HEK293 (cell line): ENCODE results near the gene HOXB9.

Experiments
- CTCF ChIA-PET: fragments of 350-600 bp; formaldehyde crosslinking; extraction: SDS; loops from one replicate; lab custom pipeline; 2021; ENCODE audit warnings: antibody characterized with exemption; lab: Yijun Ruan, JAX
- POLR2A ChIA-PET: fragments of 300-600 bp; formaldehyde crosslinking; extraction: SDS; loops from one replicate; lab custom pipeline; 2020; ENCODE audit warnings: antibody characterized with exemption, inconsistent platforms; lab: Yijun Ruan, JAX
- H3K27ac ChIP-seq: fragments of 200-500 bp; sonication (Bioruptor generic); 2 replicates; pipeline ENCODE4 v1.5.1; 2014; ENCODE audit warnings: low read depth, low read length, control low read depth, inconsistent platforms; ENCODE audit errors: extremely low read depth
- H3K36me3 ChIP-seq, 2 experiments: fragments of 200-500 bp in 1 of 2; sonication (Bioruptor generic) in 1 of 2; 1 replicate in 1 of 2; 2 replicates in 1 of 2; pipeline ENCODE4 v1.5.1; 2014 to 2017; ENCODE audit warnings: inconsistent platforms in 2 of 2, low read length in 2 of 2; ENCODE audit not compliant: control insufficient read depth in 2 of 2, insufficient read depth in 1 of 2
- H3K4me1 ChIP-seq: fragments of 200-500 bp; sonication (Bioruptor generic); 2 replicates; pipeline ENCODE4 v1.5.1; 2014; ENCODE audit warnings: mild to moderate bottlenecking, low read length, inconsistent platforms; ENCODE audit not compliant: control insufficient read depth, insufficient read depth
- H3K4me3 ChIP-seq: 2 replicates; pipeline ENCODE4 v1.5.1; 2011; ENCODE audit warnings: low read depth, mild to moderate bottlenecking, control low read depth, low read length, moderate library complexity
- H3K9me3 ChIP-seq: fragments of 200-500 bp; sonication (Bioruptor generic); 2 replicates; pipeline ENCODE4 v1.5.1; 2014; ENCODE audit warnings: low read depth, low read length, inconsistent platforms; ENCODE audit not compliant: control insufficient read depth, insufficient read depth
- GLIS1 ChIP-seq: fragments of 450-650 bp; formaldehyde crosslinking; IDR thresholded peaks from 2 replicates; pipeline ENCODE4 v1.5.1; 2016; ENCODE audit warnings: missing biosample characterization, missing genetic modification characterization
- KLF16 ChIP-seq: fragments of 450-650 bp; formaldehyde crosslinking; IDR thresholded peaks from 2 replicates; pipeline ENCODE4 v1.5.1; 2017; ENCODE audit warnings: missing biosample characterization, missing genetic modification characterization
- OVOL3 ChIP-seq: fragments of 450-650 bp; formaldehyde crosslinking; IDR thresholded peaks from 2 replicates; pipeline ENCODE4 v1.5.1; 2016; ENCODE audit warnings: missing biosample characterization, missing genetic modification characterization
- PRDM1 ChIP-seq: fragments of 450-650 bp; formaldehyde crosslinking; IDR thresholded peaks from 2 replicates; pipeline ENCODE4; 2016; ENCODE audit warnings: missing biosample characterization, missing genetic modification characterization
- SP3 ChIP-seq: fragments of 450-650 bp; formaldehyde crosslinking; IDR thresholded peaks from 2 replicates; pipeline ENCODE4 v1.5.1; 2016; ENCODE audit warnings: missing biosample characterization, missing genetic modification characterization
- WT1 ChIP-seq: fragments of 450-650 bp; formaldehyde crosslinking; IDR thresholded peaks from 2 replicates; pipeline ENCODE4 v1.5.1; 2016; ENCODE audit warnings: missing biosample characterization, missing genetic modification characterization
- ZFHX2 ChIP-seq: fragments of 450-650 bp; formaldehyde crosslinking; conservative IDR thresholded peaks from 2 replicates; pipeline ENCODE4 v1.5.1; 2016; ENCODE audit warnings: missing biosample characterization, missing genetic modification characterization
- ZNF140 ChIP-seq: fragments of 450-650 bp; formaldehyde crosslinking; IDR thresholded peaks from 2 replicates; pipeline ENCODE4 v1.5.1; 2016; ENCODE audit warnings: missing biosample characterization, missing genetic modification characterization
- ZNF155 ChIP-seq: fragments of 450-650 bp; formaldehyde crosslinking; IDR thresholded peaks from 2 replicates; pipeline ENCODE4 v1.5.1; 2016; ENCODE audit warnings: missing biosample characterization, missing genetic modification characterization
- ZNF184 ChIP-seq: fragments of 450-650 bp; IDR thresholded peaks from 2 replicates; pipeline ENCODE4 v1.5.1; 2018; ENCODE audit warnings: missing biosample characterization, mild to moderate bottlenecking, missing genetic modification characterization
- ZNF19 ChIP-seq: fragments of 450-650 bp; formaldehyde crosslinking; IDR thresholded peaks from 2 replicates; pipeline ENCODE4; 2016; ENCODE audit warnings: missing biosample characterization, missing genetic modification characterization, low read depth
- ZNF2 ChIP-seq: fragments of 450-650 bp; formaldehyde crosslinking; IDR thresholded peaks from 2 replicates; pipeline ENCODE4 v1.5.1; 2016; ENCODE audit warnings: missing biosample characterization, missing genetic modification characterization
- ZNF211 ChIP-seq: fragments of 450-650 bp; formaldehyde crosslinking; IDR thresholded peaks from 2 replicates; pipeline ENCODE4 v1.5.1; 2016; ENCODE audit warnings: low read depth, missing biosample characterization, missing genetic modification characterization
- ZNF223 ChIP-seq: fragments of 450-650 bp; formaldehyde crosslinking; IDR thresholded peaks from 2 replicates; pipeline ENCODE4 v1.5.1; 2016; ENCODE audit warnings: missing biosample characterization, missing genetic modification characterization
- ZNF23 ChIP-seq: fragments of 450-650 bp; formaldehyde crosslinking; IDR thresholded peaks from 2 replicates; pipeline ENCODE4 v1.5.1; 2016; ENCODE audit warnings: missing biosample characterization, missing genetic modification characterization, borderline replicate concordance
- ZNF248 ChIP-seq: fragments of 450-650 bp; formaldehyde crosslinking; IDR thresholded peaks from 2 replicates; pipeline ENCODE4 v1.5.1; 2017; ENCODE audit warnings: missing biosample characterization, missing genetic modification characterization
- ZNF280C ChIP-seq: fragments of 450-650 bp; formaldehyde crosslinking; IDR thresholded peaks from 2 replicates; pipeline ENCODE4 v1.5.1; 2016; ENCODE audit warnings: missing biosample characterization, missing genetic modification characterization
- ZNF335 ChIP-seq: fragments of 450-650 bp; formaldehyde crosslinking; conservative IDR thresholded peaks from 2 replicates; pipeline ENCODE4 v1.5.1; 2016; ENCODE audit warnings: missing biosample characterization, missing genetic modification characterization
- ZNF362 ChIP-seq: fragments of 450-650 bp; formaldehyde crosslinking; IDR thresholded peaks from 2 replicates; pipeline ENCODE4 v1.5.1; 2016; ENCODE audit warnings: missing biosample characterization, missing genetic modification characterization
- ZNF394 ChIP-seq: fragments of 450-650 bp; formaldehyde crosslinking; IDR thresholded peaks from 2 replicates; pipeline ENCODE4 v1.5.1; 2016; ENCODE audit warnings: missing biosample characterization, missing genetic modification characterization, mild to moderate bottlenecking, moderate library complexity, borderline replicate concordance
- ZNF404 ChIP-seq: fragments of 450-650 bp; formaldehyde crosslinking; IDR thresholded peaks from 2 replicates; pipeline ENCODE4 v1.5.1; 2017; ENCODE audit warnings: missing biosample characterization, missing genetic modification characterization
- ZNF518A ChIP-seq: fragments of 450-650 bp; formaldehyde crosslinking; conservative IDR thresholded peaks from 2 replicates; pipeline ENCODE4 v1.5.1; 2016; ENCODE audit warnings: low read depth, missing biosample characterization, missing genetic modification characterization
- ZNF558 ChIP-seq: fragments of 450-650 bp; formaldehyde crosslinking; IDR thresholded peaks from 2 replicates; pipeline ENCODE4 v1.5.1; 2016; ENCODE audit warnings: missing biosample characterization, missing genetic modification characterization
- ZNF624 ChIP-seq: fragments of 450-650 bp; formaldehyde crosslinking; IDR thresholded peaks from 2 replicates; pipeline ENCODE4 v1.5.1; 2017; ENCODE audit warnings: missing biosample characterization, missing genetic modification characterization
- ZNF830 ChIP-seq: fragments of 450-650 bp; IDR thresholded peaks from 2 replicates; pipeline ENCODE4 v1.5.0; 2018; ENCODE audit warnings: missing biosample characterization, missing genetic modification characterization, low read depth, mild to moderate bottlenecking, moderate library complexity
- ZNF837 ChIP-seq: fragments of 450-650 bp; formaldehyde crosslinking; IDR thresholded peaks from 2 replicates; pipeline ENCODE4 v1.5.1; 2016; ENCODE audit warnings: missing biosample characterization, missing genetic modification characterization
- ZSCAN30 ChIP-seq: fragments of 450-650 bp; IDR thresholded peaks from 2 replicates; pipeline ENCODE4 v1.5.1; 2018; ENCODE audit warnings: missing biosample characterization, mild to moderate bottlenecking, missing genetic modification characterization, moderate library complexity
- ZSCAN5A ChIP-seq: fragments of 450-650 bp; formaldehyde crosslinking; IDR thresholded peaks from 2 replicates; pipeline ENCODE4 v1.5.1; 2016; ENCODE audit warnings: missing biosample characterization, missing genetic modification characterization

Gene HOXB9

GRCh38 chr17:48577330-48577945, 48.7 kb downstream of the HOXB9 start (continued):
- TF ChIP-seq ZNF362 (tag by site-specific recombination) (no peak), ZNF184 (peak; percentile 38; the same call in 1 of the 2 replicates), KLF16 (tag by site-specific recombination) (peak; percentile 91), OVOL3 (peak; percentile 93; the same call in 1 of the 2 replicates), ZNF404 (tag by site-specific recombination) (no peak), ZNF624 (tag by site-specific recombination) (no peak), ZNF280C (tag by site-specific recombination) (no peak), ZNF558 (peak; percentile 40; the same call in 1 of the 2 replicates), SP3 (tag by site-specific recombination) (peak; percentile 43), ZSCAN5A (no peak), ZNF837 (no peak), ZNF394 (peak; percentile 79)

- peak overlapping the region; percentile 52 for H3K4me3 ChIP-seq
- peaks cover 78% of the 10 kb centered on the region for H3K4me1 ChIP-seq
- H3K27ac ChIP-seq: peak overlapping the region; percentile 93
- TF ChIP-seq ZNF23 (tag by site-specific recombination): no peak
- TF ChIP-seq GLIS1 (tag by site-specific recombination): peak; percentile 64
- no peak for TF ChIP-seq ZNF830
- TF ChIP-seq PRDM1 (tag by site-specific recombination): peak; percentile 98
- no peak for TF ChIP-seq ZNF2 (tag by site-specific recombination)
- TF ChIP-seq ZFHX2 (tag by site-specific recombination): peak; percentile 88
- TF ChIP-seq WT1 (tag by site-specific recombination): no peak
- no peak for TF ChIP-seq ZNF155
- no peak for TF ChIP-seq ZNF19
- no peak for TF ChIP-seq ZNF223 (tag by site-specific recombination)
- TF ChIP-seq ZNF248 (tag by site-specific recombination): no peak
- TF ChIP-seq ZNF211 (tag by site-specific recombination): no peak
- no peak for TF ChIP-seq ZNF140 (tag by site-specific recombination)
- TF ChIP-seq ZSCAN30: 0 out of 2 replicates have a peak, but pooled peaks have one; percentile 25
- peak; percentile 34; the same call in 1 of the 2 replicates for TF ChIP-seq ZNF335 (tag by site-specific recombination)
- no peak for TF ChIP-seq ZNF518A
Measured at GRCh38 chr17:48576479-48577309, 49.5 kb downstream of the HOXB9 start.

More at GRCh38 chr17:48576479-48577309, 49.5 kb downstream of the HOXB9 start:
- CTCF ChIA-PET: interaction anchor here (0.5 to 0.7 kb wide), 3 partner anchors 83 to 502 kb away, joined by 3 to 4 read pairs (median 3); no protein-coding TSS in a partner anchor
- POLR2A ChIA-PET: interaction anchor here (1.1 to 4.1 kb wide), 5 partner anchors 11 to 35 kb away, joined by 3 to 26 read pairs (median 10); no protein-coding TSS in a partner anchor
- peaks cover 0 to 23% of the 10 kb centered on the region in 2 experiments; a peak in 2 of 3 replicates for H3K36me3 ChIP-seq
- no peaks in the 10 kb centered on the region for H3K9me3 ChIP-seq
